NCI-H69 (cell line): ENCODE results near the gene CIRBP.
A peak's percentile ranks its signal among the peaks of the same experiment; 100 is the strongest.

Experiments used
- DNase-seq: peaks from one replicate; lab custom pipeline; 2025; lab: John Stamatoyannopoulos, UW

The CIRBP gene

GRCh38 chr19:1244693-1245451, 24.3 kb upstream of the CIRBP start:
- DNase-seq: no peak

GRCh38 chr19:1245494-1246264, 23.5 kb upstream of the CIRBP start:
- DNase-seq: peak; percentile 24

GRCh38 chr19:1246265-1247087, 22.7 kb upstream of the CIRBP start:
- DNase-seq: peak; percentile 57

GRCh38 chr19:1247748-1248138, 21.4 kb upstream of the CIRBP start:
- DNase-seq: no peak

GRCh38 chr19:1248139-1248785, 20.9 kb upstream of the CIRBP start, which contains the start of gene MIDN:
Gene MIDN (plus strand): TSS chr19:1248583. CDS start chr19:1250297, 1,714 bp downstream.
- DNase-seq: peak; percentile 94

- DNase-seq: peak; percentile 94
These were observed 20.3 kb upstream of the CIRBP start for GRCh38 chr19:1248786-1249297.

- peak; percentile 99 for DNase-seq
These were observed 19.7 kb upstream of the CIRBP start for GRCh38 chr19:1249298-1249989.

GRCh38 chr19:1249990-1250436, 19.1 kb upstream of the CIRBP start:
- no peak for DNase-seq

GRCh38 chr19:1250437-1251260, 18.5 kb upstream of the CIRBP start:
- DNase-seq: peak; percentile 92

GRCh38 chr19:1251330-1252220, 17.6 kb upstream of the CIRBP start:
- peak; percentile 78 for DNase-seq

GRCh38 chr19:1252221-1252820, 16.8 kb upstream of the CIRBP start:
- DNase-seq: peak; percentile 49

GRCh38 chr19:1252821-1253513, 16.2 kb upstream of the CIRBP start:
- DNase-seq: peak; percentile 66

GRCh38 chr19:1253514-1254080, 15.5 kb upstream of the CIRBP start:
- no peak for DNase-seq

- no peak for DNase-seq
These were observed 15.0 kb upstream of the CIRBP start for GRCh38 chr19:1254081-1254527.

- no peak for DNase-seq
These were observed 14.5 kb upstream of the CIRBP start for GRCh38 chr19:1254530-1255185.

- DNase-seq: no peak
These were observed 13.7 kb upstream of the CIRBP start for GRCh38 chr19:1255186-1256161.
